Ovary (tissue), 9 donors: Measurements from ENCODE around the gene STAMBP. TPM values are rescaled to one million over a fixed set of nuclear protein-coding genes. Genes with fewer than 3 reads are reported as not detected.

ENCODE experiments used
- DNase-seq, 5 donors: peaks; one replicate each; pipeline ENCODE4 v3.0.0-alpha.2; 2019 to 2020
- H3K27ac ChIP-seq, 2 donors: fragments of 200-600 bp; one replicate each; pipeline versions ENCODE4 v1.5.1 to v1.8.0; 2019 to 2022
- H3K27me3 ChIP-seq: fragments of 200-600 bp; one replicate; pipeline ENCODE4 v1.8.0; 2022
- H3K36me3 ChIP-seq: fragments of 200-600 bp; sonication (generic); one replicate; pipeline ENCODE4 v1.5.1; 2019
- H3K4me1 ChIP-seq: one replicate; pipeline ENCODE4 v1.8.1; 2013; ENCODE audit warnings: mild to moderate bottlenecking, moderate library complexity; ENCODE audit not compliant: insufficient read depth
- H3K4me3 ChIP-seq: fragments of 200-600 bp; sonication (generic); one replicate; pipeline ENCODE4 v1.5.1; 2017
- H3K9me3 ChIP-seq, 2 donors: fragments of 200-600 bp in 1 of 2; sonication (generic) in 1 of 2; one replicate each; pipeline versions ENCODE4 v1.5.1 to v1.8.1; 2013 to 2019; ENCODE audit warnings: mild to moderate bottlenecking in 1 of 2, moderate library complexity in 1 of 2
- CTCF ChIP-seq, 3 donors: fragments of 450-650 bp in 2 of 3; fragments of 200-600 bp in 1 of 3; IDR thresholded peaks; one replicate each; pipeline versions ENCODE4 v1.5.1 to v1.8.0; 2016 to 2022; ENCODE audit warnings: antibody characterized with exemption in 3 of 3, mild to moderate bottlenecking in 1 of 3
- EP300 ChIP-seq: sonication (generic); formaldehyde crosslinking; IDR thresholded peaks from one replicate; pipeline ENCODE4 v1.6.1; 2017; ENCODE audit warnings: antibody characterized with exemption
- POLR2A ChIP-seq: fragments of 450-650 bp; IDR thresholded peaks from one replicate; pipeline ENCODE4 v1.6.1; 2017; ENCODE audit warnings: antibody characterized with exemption, mild to moderate bottlenecking, moderate library complexity
- WGBS, 3 donors: extraction: QIAGEN DNeasy Blood & Tissue Kit in 1 of 3; methylation state at CpG; one replicate each; pipeline versions ENCODE4 v1.1.5 to v1.1.7; 2013 to 2017; 5-methylcytosine and 5-hydroxymethylcytosine counted together
- intact Hi-C, 4 donors: fragments of 100-400 bp; cut with DNase I; formaldehyde crosslinking; loops; one replicate each; pipeline versions ENCODE4 v1.11.0 to v1.15.1; 2022 to 2023
- polyA plus RNA-seq, 2 donors: library from polyadenylated mRNA; stranded (reverse); fragments of 200-250 nt in 1 of 2; fragments of 350-450 nt in 1 of 2; fragmentation: Illumina TruSeq in 1 of 2; extraction: RNeasy Lipid Tissue Mini Kit (QIAGEN cat#74804) in 1 of 2; gene quantifications; one replicate each; pipeline ENCODE4 v1.2.3, GENCODE V29; 2013 to 2014
- total RNA-seq, 7 donors: library from RNA; depleted of rRNA in 2 of 7; stranded (reverse); fragments of >200 nt in 2 of 7; fragmentation: NEBNext Ultra II Directional in 3 of 7; extraction: Animal tissue kit (Norgen Biotek cat#: 25700) in 3 of 7; gene quantifications; one replicate each; pipeline versions ENCODE4 v1.1.0 to v1.2.4, GENCODE V29; 2016 to 2023
- donor health status: DM: no; HTN: no; CAD: no; lungs with moderate emphysema.
- donor health status: DM: no; HTN: no; CAD: no.
- donor health status: Bipolar disorder and iron deficiency.
- donor health status: DM: yes; HTN: yes; CAD: no.
- donor health status: DM: no; HTN: no; CAD: no.
- donor health status: DM: yes; HTN: yes; CAD: no.

The STAMBP gene
- total and polyA plus RNA-seq, 9 donors: 17.0 to 67.9 (median 28.1) TPM

- H3K4me3 ChIP-seq: no peak overlapping the region
- no peaks in the 10 kb centered on the region for H3K36me3 ChIP-seq
- DNase-seq: no peak
- H3K27me3 ChIP-seq: no peaks in the 10 kb centered on the region
- 75 to 77% (median 77%) methylated on average over 6 of the region's 6 CpGs for WGBS, 3 donors
- no peaks in the 10 kb centered on the region for H3K9me3 ChIP-seq
- intact Hi-C loops: no loop called here
- no peaks in the 10 kb centered on the region for H3K4me1 ChIP-seq
- no peak for TF ChIP-seq EP300
- H3K27ac ChIP-seq: no peak overlapping the region
Observed at GRCh38 chr2:73910873-73911547, 82.2 kb downstream of the STAMBP start.

GRCh38 chr2:73911548-73912208, 82.9 kb downstream of the STAMBP start:
- H3K4me1 ChIP-seq: no peaks in the 10 kb centered on the region
- DNase-seq: no peak
- no peaks in the 10 kb centered on the region for H3K9me3 ChIP-seq
- H3K36me3 ChIP-seq: no peaks in the 10 kb centered on the region
- TF ChIP-seq POLR2A (no peak), EP300 (no peak), CTCF (IDR thresholded peaks at IDR 0.05) (no peak)
- H3K4me3 ChIP-seq: no peak overlapping the region
- 79 to 86% (median 81%) methylated on average over 8 of the region's 8 CpGs for WGBS, 3 donors
- no peaks in the 10 kb centered on the region for H3K27me3 ChIP-seq
- H3K27ac ChIP-seq: no peak overlapping the region
- intact Hi-C loops: no loop called here

- no peak for DNase-seq
- WGBS, 3 donors: 89 to 92% (median 92%) methylated on average over 8 of the region's 8 CpGs
Observed at GRCh38 chr2:73913414-73914054, 84.8 kb downstream of the STAMBP start.

GRCh38 chr2:73914667-73915066, 85.9 kb downstream of the STAMBP start:
- H3K9me3 ChIP-seq: no peaks in the 10 kb centered on the region
- intact Hi-C loops: no loop called here
- no peak for DNase-seq
- H3K27ac ChIP-seq: no peak overlapping the region
- TF ChIP-seq CTCF (IDR thresholded peaks at IDR 0.05) (no peak), EP300 (no peak), POLR2A (no peak)
- H3K4me1 ChIP-seq: no peaks in the 10 kb centered on the region
- H3K27me3 ChIP-seq: no peaks in the 10 kb centered on the region
- WGBS, 3 donors: 86 to 88% (median 86%) methylated on average over 4 of the region's 4 CpGs
- no peak overlapping the region for H3K4me3 ChIP-seq
- H3K36me3 ChIP-seq: no peaks in the 10 kb centered on the region

More at GRCh38 chr2:73913414-73914054, 84.8 kb downstream of the STAMBP start:
- H3K4me1 ChIP-seq: no peaks in the 10 kb centered on the region
- intact Hi-C loops: no loop called here
- no peak overlapping the region for H3K27ac ChIP-seq
- TF ChIP-seq CTCF (IDR thresholded peaks at IDR 0.05): no peak
- no peak for TF ChIP-seq POLR2A
- no peak for TF ChIP-seq EP300
- H3K27me3 ChIP-seq: no peaks in the 10 kb centered on the region
- H3K36me3 ChIP-seq: no peaks in the 10 kb centered on the region
- no peak overlapping the region for H3K4me3 ChIP-seq
- no peaks in the 10 kb centered on the region for H3K9me3 ChIP-seq
